ENCODE results near the gene CSNK1E.

The CSNK1E gene

DNA sequence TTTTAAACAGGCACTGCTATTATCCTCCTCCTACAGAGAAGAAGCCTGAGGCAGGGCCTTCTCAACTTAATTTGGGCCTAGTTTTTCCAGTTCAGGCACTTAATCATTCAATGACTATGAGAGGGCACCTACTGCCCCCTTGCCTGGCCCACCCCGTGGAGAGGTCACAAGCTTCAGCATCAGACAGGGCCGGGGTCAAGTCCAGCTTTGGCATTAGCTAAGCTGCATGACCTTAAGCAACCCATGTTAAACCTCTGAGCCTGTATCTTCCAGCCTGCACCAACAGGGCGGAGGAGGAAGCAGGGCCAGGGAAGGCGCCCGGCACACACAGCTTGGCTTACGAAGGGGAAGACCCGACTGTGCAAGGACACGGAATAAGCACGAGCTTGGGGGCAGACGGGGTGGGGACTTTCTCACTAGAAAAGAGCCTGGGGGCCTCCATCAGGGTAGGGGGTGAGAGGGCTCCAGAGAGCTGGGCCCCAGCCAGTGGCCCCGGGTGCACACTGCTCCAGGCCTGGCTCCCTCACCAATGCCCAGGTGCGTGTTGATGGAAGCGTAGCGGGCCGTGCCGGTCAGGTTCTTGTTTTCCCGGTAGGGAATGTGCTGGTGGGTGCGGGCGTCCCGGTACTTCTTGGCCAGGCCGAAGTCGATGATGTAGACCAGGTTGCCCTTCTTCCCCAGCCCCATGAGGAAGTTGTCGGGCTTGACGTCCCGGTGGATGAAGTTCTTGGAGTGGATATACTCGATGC is 16.9 kb downstream of the CSNK1E start:
- TF ChIP-seq EZH2phosphoT487 (IDR thresholded peaks at IDR 0.05; ENCODE audit: low read depth), result no peak
- TF ChIP-seq, protein P1, sequence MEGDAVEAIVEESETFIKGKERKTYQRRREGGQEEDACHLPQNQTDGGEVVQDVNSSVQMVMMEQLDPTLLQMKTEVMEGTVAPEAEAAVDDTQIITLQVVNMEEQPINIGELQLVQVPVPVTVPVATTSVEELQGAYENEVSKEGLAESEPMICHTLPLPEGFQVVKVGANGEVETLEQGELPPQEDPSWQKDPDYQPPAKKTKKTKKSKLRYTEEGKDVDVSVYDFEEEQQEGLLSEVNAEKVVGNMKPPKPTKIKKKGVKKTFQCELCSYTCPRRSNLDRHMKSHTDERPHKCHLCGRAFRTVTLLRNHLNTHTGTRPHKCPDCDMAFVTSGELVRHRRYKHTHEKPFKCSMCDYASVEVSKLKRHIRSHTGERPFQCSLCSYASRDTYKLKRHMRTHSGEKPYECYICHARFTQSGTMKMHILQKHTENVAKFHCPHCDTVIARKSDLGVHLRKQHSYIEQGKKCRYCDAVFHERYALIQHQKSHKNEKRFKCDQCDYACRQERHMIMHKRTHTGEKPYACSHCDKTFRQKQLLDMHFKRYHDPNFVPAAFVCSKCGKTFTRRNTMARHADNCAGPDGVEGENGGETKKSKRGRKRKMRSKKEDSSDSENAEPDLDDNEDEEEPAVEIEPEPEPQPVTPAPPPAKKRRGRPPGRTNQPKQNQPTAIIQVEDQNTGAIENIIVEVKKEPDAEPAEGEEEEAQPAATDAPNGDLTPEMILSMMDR (IDR thresholded peaks at IDR 0.05; ENCODE audit: low read depth, low read length), result no peak
- Histone ChIP-seq H3K4me3 (ENCODE audit: low read length) (no peak overlapping the region), H3K4me1 (ENCODE audit: low read length) (peaks cover 46% of the 10 kb centered on the region), H2AFZ (ENCODE audit: low read depth, low read length) (no peak overlapping the region), H3K9me3 (ENCODE audit: insufficient read depth, low read length) (no peaks in the 10 kb centered on the region), H3K36me3 (replicated peaks; ENCODE audit: low read depth, low read length) (peaks cover 72% of the 10 kb centered on the region), H3K4me2 (ENCODE audit: low read length) (no peak overlapping the region), H3K79me2 (ENCODE audit: low read length) (peaks cover 80% of the 10 kb centered on the region), H3K27ac (ENCODE audit: low read length) (no peak overlapping the region; the same call in 1 of the 2 replicates), H3K9ac (ENCODE audit: low read length) (no peak overlapping the region), H3K27me3 (ENCODE audit: low read depth, low read length) (no peaks in the 10 kb centered on the region), H4K20me1 (ENCODE audit: insufficient read depth, low read length) (peaks cover 30% of the 10 kb centered on the region)

DNA sequence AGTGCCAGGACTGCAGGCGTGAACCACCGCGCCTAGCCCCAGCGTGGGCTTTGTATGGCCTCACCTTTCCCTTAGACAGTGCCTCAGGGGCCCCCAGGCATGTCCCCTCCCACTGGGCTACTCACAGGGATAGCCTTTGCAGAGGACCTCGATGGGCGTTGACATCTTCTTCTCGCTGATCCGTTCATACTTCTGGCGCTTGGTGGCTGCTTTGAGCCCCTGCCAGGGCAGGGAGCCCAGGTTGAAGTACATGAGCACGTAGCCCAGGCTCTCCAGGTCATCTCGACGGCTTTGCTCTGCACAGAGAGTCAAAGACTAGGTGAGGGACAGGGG is 17.5 kb downstream of the CSNK1E start:
- no peak overlapping the region for H2AFZ ChIP-seq (ENCODE audit: low read depth, low read length)
- peaks cover 76% of the 10 kb centered on the region for H3K79me2 ChIP-seq (ENCODE audit: low read length)
- TF ChIP-seq EZH2phosphoT487 (IDR thresholded peaks at IDR 0.05; ENCODE audit: low read depth), result no peak
- TF ChIP-seq, protein P1 (IDR thresholded peaks at IDR 0.05; ENCODE audit: low read depth, low read length), result no peak
- no peaks in the 10 kb centered on the region for H3K27me3 ChIP-seq (ENCODE audit: low read depth, low read length)
- H3K9ac ChIP-seq (ENCODE audit: low read length), result no peak overlapping the region
- peaks cover 40% of the 10 kb centered on the region for H3K4me1 ChIP-seq (ENCODE audit: low read length)
- peaks cover 79% of the 10 kb centered on the region for H3K36me3 ChIP-seq (replicated peaks; ENCODE audit: low read depth, low read length)
- H3K4me3 ChIP-seq (ENCODE audit: low read length), result no peak overlapping the region
- peak overlapping the region; percentile 4; the same call in 1 of the 2 replicates for H3K27ac ChIP-seq (ENCODE audit: low read length)
- H3K4me2 ChIP-seq (ENCODE audit: low read length), result no peak overlapping the region
- peaks cover 30% of the 10 kb centered on the region for H4K20me1 ChIP-seq (ENCODE audit: insufficient read depth, low read length)
- H3K9me3 ChIP-seq (ENCODE audit: insufficient read depth, low read length), result no peaks in the 10 kb centered on the region

DNA sequence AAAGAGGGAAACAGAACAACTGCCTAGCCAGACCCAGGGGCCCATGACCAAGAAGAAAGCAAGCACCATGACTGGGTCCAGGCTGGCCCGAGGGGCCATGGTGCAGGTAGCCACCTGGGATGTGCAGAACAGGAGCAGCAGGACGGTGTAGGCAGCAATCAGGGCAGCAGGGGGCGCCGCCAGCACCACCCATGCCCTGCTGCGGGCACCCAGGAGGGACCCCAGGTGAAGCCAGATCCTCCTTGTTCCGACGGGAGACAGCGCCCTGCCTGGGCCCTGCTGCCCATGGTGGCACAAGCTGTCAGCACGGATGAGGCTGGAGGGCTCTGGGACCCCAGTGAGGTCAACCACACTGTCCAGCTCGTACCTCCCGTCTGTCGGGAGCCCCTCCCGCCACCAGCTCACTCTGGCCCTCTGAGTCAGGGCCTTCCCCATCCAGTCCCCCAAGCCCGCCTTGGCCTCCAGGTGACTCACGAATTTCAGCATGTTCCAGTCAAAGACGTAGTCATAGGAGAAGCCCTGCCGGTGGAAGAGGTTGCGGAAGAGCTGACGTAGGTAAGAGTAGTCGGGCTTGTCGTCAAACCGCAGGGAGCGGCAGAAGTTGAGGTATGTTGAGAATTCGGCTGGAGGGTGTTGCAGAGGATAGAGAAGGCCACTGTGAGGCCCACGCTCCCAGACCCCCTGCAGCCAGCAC is 18.8 kb downstream of the CSNK1E start:
- Histone ChIP-seq H3K27ac (ENCODE audit: low read length) (peak overlapping the region; percentile 58), H3K79me2 (ENCODE audit: low read length) (peaks cover 63% of the 10 kb centered on the region), H3K9ac (ENCODE audit: low read length) (peak overlapping the region; percentile 30; the same call in 1 of the 2 replicates), H3K27me3 (ENCODE audit: low read depth, low read length) (no peaks in the 10 kb centered on the region), H3K9me3 (ENCODE audit: insufficient read depth, low read length) (no peaks in the 10 kb centered on the region), H3K4me1 (ENCODE audit: low read length) (peaks cover 28% of the 10 kb centered on the region), H3K36me3 (replicated peaks; ENCODE audit: low read depth, low read length) (peaks cover 79% of the 10 kb centered on the region), H2AFZ (ENCODE audit: low read depth, low read length) (no peak overlapping the region), H3K4me2 (ENCODE audit: low read length) (peak overlapping the region; percentile 28), H3K4me3 (ENCODE audit: low read length) (peak overlapping the region; percentile 1; the same call in 1 of the 2 replicates), H4K20me1 (ENCODE audit: insufficient read depth, low read length) (peaks cover 18% of the 10 kb centered on the region)
- TF ChIP-seq, protein P1 (IDR thresholded peaks at IDR 0.05; ENCODE audit: low read depth, low read length), result peak; percentile 89
- TF ChIP-seq EZH2phosphoT487 (IDR thresholded peaks at IDR 0.05; ENCODE audit: low read depth), result no peak

DNA sequence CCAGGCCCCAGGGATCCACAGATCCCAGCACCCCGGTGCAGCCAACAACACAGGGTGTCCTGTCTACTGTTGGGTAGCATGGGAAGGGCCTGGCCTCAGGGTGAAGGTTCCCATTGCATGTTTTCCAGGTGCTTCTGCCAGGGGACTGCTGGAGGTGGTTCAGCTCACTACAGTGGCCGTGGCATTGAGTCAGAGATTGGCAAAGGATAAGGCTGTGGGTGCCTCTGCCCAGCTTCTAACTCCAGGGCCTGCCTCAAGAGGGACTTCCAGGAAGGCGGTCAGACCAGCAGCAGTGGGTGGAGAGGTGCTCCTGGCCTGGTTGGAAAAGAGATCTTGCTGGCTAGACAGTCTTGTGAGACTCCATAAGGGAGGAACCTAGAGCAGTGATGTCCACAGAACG is 20.9 kb downstream of the CSNK1E start:
- Histone ChIP-seq H3K4me3 (ENCODE audit: low read length) (no peak overlapping the region), H3K27me3 (ENCODE audit: low read depth, low read length) (no peaks in the 10 kb centered on the region), H4K20me1 (ENCODE audit: insufficient read depth, low read length) (peaks cover 12% of the 10 kb centered on the region), H3K9ac (ENCODE audit: low read length) (no peak overlapping the region), H3K36me3 (replicated peaks; ENCODE audit: low read depth, low read length) (peaks cover 82% of the 10 kb centered on the region), H3K9me3 (ENCODE audit: insufficient read depth, low read length) (no peaks in the 10 kb centered on the region), H3K27ac (ENCODE audit: low read length) (no peak overlapping the region), H3K4me2 (ENCODE audit: low read length) (no peak overlapping the region), H3K79me2 (ENCODE audit: low read length) (peaks cover 42% of the 10 kb centered on the region), H2AFZ (ENCODE audit: low read depth, low read length) (no peak overlapping the region), H3K4me1 (ENCODE audit: low read length) (peaks cover 29% of the 10 kb centered on the region)
- no peak for TF ChIP-seq EZH2phosphoT487 (IDR thresholded peaks at IDR 0.05; ENCODE audit: low read depth)
- TF ChIP-seq, protein P1 (IDR thresholded peaks at IDR 0.05; ENCODE audit: low read depth, low read length), result no peak
